Mesenchymal stem cell (in vitro differentiated cells and primary cell): ENCODE measurements around the gene MAPK1IP1L.
A peak's percentile ranks its signal among the peaks of the same experiment; 100 is the strongest.

Source experiments
- DNase-seq: peaks from one replicate; pipeline ENCODE4 v3.0.0-alpha.2; 2013
- H2AFZ ChIP-seq: one replicate; pipeline ENCODE4 v1.6.1; 2013; ENCODE audit warnings: low read depth, mild to moderate bottlenecking, control low read depth, inconsistent platforms, low read length, moderate library complexity
- H2AK5ac ChIP-seq: 2 replicates; pipeline ENCODE4 v1.6.1; 2013; ENCODE audit warnings: low read length, moderate library complexity, mild to moderate bottlenecking, inconsistent platforms; ENCODE audit not compliant: severe bottlenecking
- H2BK120ac ChIP-seq: one replicate; pipeline ENCODE4 v1.6.1; 2013; ENCODE audit warnings: low read depth, mild to moderate bottlenecking, inconsistent platforms, low read length, moderate library complexity
- H2BK12ac ChIP-seq, 2 experiments: one replicate each; pipeline ENCODE4 v1.6.1; 2013; ENCODE audit warnings: inconsistent platforms in 2 of 2, low read length in 2 of 2, mild to moderate bottlenecking in 2 of 2, moderate library complexity in 2 of 2, control low read depth in 1 of 2
- H2BK15ac ChIP-seq: one replicate; pipeline ENCODE4 v1.6.1; 2013; ENCODE audit warnings: mild to moderate bottlenecking, low read depth, inconsistent platforms; ENCODE audit not compliant: poor library complexity, severe bottlenecking
- H2BK5ac ChIP-seq: 2 replicates; pipeline ENCODE4 v1.6.1; 2013; ENCODE audit warnings: low read depth, mild to moderate bottlenecking, low read length, control low read depth, inconsistent platforms; ENCODE audit not compliant: poor library complexity, severe bottlenecking
- H3K14ac ChIP-seq, 2 experiments: one replicate each; pipeline ENCODE4 v1.6.1; 2013; ENCODE audit warnings: inconsistent platforms in 2 of 2, low read length in 2 of 2, control low read depth in 1 of 2, mild to moderate bottlenecking in 1 of 2, moderate library complexity in 1 of 2
- H3K18ac ChIP-seq, 2 experiments: one replicate each; pipeline ENCODE4 v1.6.1; 2013; ENCODE audit warnings: inconsistent platforms in 2 of 2, low read length in 2 of 2, control low read depth in 1 of 2, low read depth in 1 of 2, mild to moderate bottlenecking in 1 of 2
- H3K23ac ChIP-seq, 2 experiments: one replicate each; pipeline ENCODE4 v1.6.1; 2013; ENCODE audit warnings: inconsistent platforms in 2 of 2, low read length in 2 of 2, mild to moderate bottlenecking in 2 of 2, moderate library complexity in 2 of 2, control low read depth in 1 of 2
- H3K27ac ChIP-seq: 2 replicates; pipeline ENCODE4 v1.5.1; 2013; ENCODE audit warnings: mild to moderate bottlenecking, moderate library complexity, low read length, control low read depth, inconsistent platforms; ENCODE audit not compliant: poor library complexity, severe bottlenecking
- H3K27me3 ChIP-seq, 2 experiments: 2 replicates each; pipeline versions ENCODE4 v1.6.1 to v1.7.0; 2013; ENCODE audit warnings: low read length in 2 of 2, mild to moderate bottlenecking in 2 of 2, moderate library complexity in 2 of 2, control low read depth in 1 of 2, inconsistent platforms in 1 of 2; ENCODE audit not compliant: control insufficient read depth in 1 of 2, insufficient read depth in 1 of 2
- H3K36me3 ChIP-seq, 2 experiments: 2 replicates each; pipeline versions ENCODE4 v1.6.1 to v1.7.0; 2013; ENCODE audit warnings: low read length in 2 of 2, control low read depth in 1 of 2, inconsistent platforms in 1 of 2, low read depth in 1 of 2, mild to moderate bottlenecking in 1 of 2; ENCODE audit not compliant: insufficient read depth in 2 of 2, control insufficient read depth in 1 of 2
- H3K4ac ChIP-seq, 2 experiments: one replicate each; pipeline ENCODE4 v1.6.1; 2013; ENCODE audit warnings: inconsistent platforms in 2 of 2, low read length in 2 of 2, mild to moderate bottlenecking in 2 of 2, moderate library complexity in 2 of 2, control low read depth in 1 of 2, low read depth in 1 of 2
- H3K4me1 ChIP-seq: 2 replicates; pipeline ENCODE4 v1.6.1; 2013; ENCODE audit warnings: low read depth, low read length, control low read depth; ENCODE audit not compliant: control insufficient read depth, insufficient read depth
- H3K4me2 ChIP-seq: 2 replicates; pipeline ENCODE4 v1.6.1; 2013; ENCODE audit warnings: low read length, mild to moderate bottlenecking, inconsistent platforms; ENCODE audit not compliant: poor library complexity, severe bottlenecking
- H3K4me3 ChIP-seq, 2 experiments: 2 replicates each; pipeline versions ENCODE4 v1.5.1 to v1.7.0; 2013; ENCODE audit warnings: low read length in 2 of 2, mild to moderate bottlenecking in 2 of 2, control low read depth in 1 of 2, low read depth in 1 of 2; ENCODE audit not compliant: insufficient read depth in 1 of 2
- H3K79me1 ChIP-seq: replicated peaks from 2 replicates; pipeline ENCODE4 v1.6.1; 2013; ENCODE audit warnings: mild to moderate bottlenecking, control low read depth, low read length, inconsistent platforms; ENCODE audit not compliant: poor library complexity, severe bottlenecking
- H3K9ac ChIP-seq: 2 replicates; pipeline ENCODE4 v1.7.0; 2013; ENCODE audit warnings: mild to moderate bottlenecking, low read length, moderate library complexity
- H3K9me3 ChIP-seq: 2 replicates; pipeline ENCODE4 v1.7.0; 2013; ENCODE audit warnings: mild to moderate bottlenecking, low read length; ENCODE audit not compliant: control insufficient read depth
- H4K8ac ChIP-seq: one replicate; pipeline ENCODE4 v1.6.1; 2013; ENCODE audit warnings: inconsistent platforms, mild to moderate bottlenecking, low read length, moderate library complexity
- H4K91ac ChIP-seq: one replicate; pipeline ENCODE4 v1.6.1; 2013; ENCODE audit warnings: mild to moderate bottlenecking, low read length, inconsistent platforms
- WGBS: methylation state at CpG from one replicate; pipeline ENCODE4 v1.1.7; 2013; ENCODE audit warnings: mixed read lengths; 5-methylcytosine and 5-hydroxymethylcytosine counted together

MAPK1IP1L gene

DNA sequence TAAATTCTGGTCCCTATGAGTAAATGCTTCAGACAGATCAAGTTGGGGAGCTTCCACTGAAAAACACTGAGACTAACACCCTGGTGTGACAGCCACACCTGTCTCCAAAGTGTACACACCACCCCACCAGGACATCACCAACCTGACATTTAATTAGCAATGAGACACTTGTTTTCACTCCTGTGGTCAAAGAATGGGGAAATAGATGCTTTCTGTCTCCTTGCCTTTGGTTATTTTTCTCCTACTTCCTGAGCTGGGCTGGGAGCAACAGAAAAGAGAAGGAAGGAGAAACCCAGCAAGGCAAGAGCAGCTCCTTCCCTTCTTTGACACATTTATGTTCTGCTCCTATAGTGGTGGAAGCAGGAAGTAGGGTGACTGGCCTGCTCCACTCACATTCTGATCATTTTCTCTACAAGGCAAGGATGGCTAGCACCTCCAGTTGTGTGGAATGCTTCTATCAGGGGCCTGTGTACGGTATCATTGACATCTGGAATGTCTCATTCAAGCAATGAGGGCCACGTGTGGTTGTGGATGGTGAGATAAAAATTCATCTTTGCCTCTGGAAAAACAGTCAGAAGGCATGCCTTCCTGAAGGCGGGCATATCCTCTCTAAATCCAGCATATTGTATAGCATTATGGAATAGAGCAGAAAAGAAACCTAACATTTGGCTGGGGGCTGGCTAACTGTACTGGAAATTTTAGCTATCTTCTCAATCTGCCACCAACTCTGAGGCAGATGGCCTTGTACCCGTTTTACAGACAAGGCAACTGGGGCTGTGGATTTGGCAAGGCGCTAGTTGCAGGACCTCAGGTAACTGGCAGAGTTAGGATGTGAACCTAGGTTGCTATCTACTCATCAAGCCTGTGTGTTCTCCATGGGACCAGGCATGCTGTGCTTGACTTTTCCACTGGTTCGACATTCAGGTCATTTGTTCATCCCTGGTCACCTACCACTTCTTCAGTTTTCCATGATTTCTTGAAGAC is 52.8 kb downstream of the MAPK1IP1L start:
- peak overlapping the region in 1 of 2 experiments; percentile 43 for H3K4me3 ChIP-seq
- peak overlapping the region; percentile 67 to 88 for H3K18ac ChIP-seq
- peak overlapping the region; percentile 40 for H4K91ac ChIP-seq
- H2BK15ac ChIP-seq, result peak overlapping the region; percentile 64
- H2BK5ac ChIP-seq, result peak overlapping the region; percentile 80
- peaks cover 18% of the 10 kb centered on the region for H3K4me1 ChIP-seq
- H3K36me3 ChIP-seq, result no peaks in the 10 kb centered on the region
- peaks cover 6% of the 10 kb centered on the region for H3K9me3 ChIP-seq
- peak overlapping the region; percentile 93 for H3K9ac ChIP-seq
- H2AFZ ChIP-seq, result no peak overlapping the region
- peak overlapping the region; percentile 45 for H2BK120ac ChIP-seq
- H3K14ac ChIP-seq, result no peak overlapping the region
- H3K4ac ChIP-seq, result peak overlapping the region; percentile 73 to 99
- H2BK12ac ChIP-seq, result peak overlapping the region; percentile 50 to 59
- peak overlapping the region; percentile 99 for H3K27ac ChIP-seq
- H3K79me1 ChIP-seq, result no peaks in the 10 kb centered on the region
- peak overlapping the region; percentile 98 for H2AK5ac ChIP-seq
- 85% methylated on average over 4 of the region's 6 CpGs for WGBS
- H3K4me2 ChIP-seq, result no peak overlapping the region
- no peak overlapping the region for H4K8ac ChIP-seq
- DNase-seq, result no peak
- H3K27me3 ChIP-seq, result no peaks in the 10 kb centered on the region
- peak overlapping the region in 1 of 2 experiments; percentile 91 for H3K23ac ChIP-seq

GRCh38 chr14:55105991-55106390 is 54.5 kb downstream of the MAPK1IP1L start:
- Histone ChIP-seq H3K27ac (no peak overlapping the region), H3K27me3 (no peaks in the 10 kb centered on the region), H3K4ac (peak overlapping the region in 1 of 2 experiments; percentile 83), H3K14ac (no peak overlapping the region), H2AK5ac (peak overlapping the region; percentile 87), H2BK15ac (no peak overlapping the region), H3K4me3 (no peak overlapping the region), H2BK5ac (no peak overlapping the region), H3K18ac (peak overlapping the region in 1 of 2 experiments; percentile 75), H3K4me1 (peaks cover 18% of the 10 kb centered on the region), H3K9me3 (peaks cover 6% of the 10 kb centered on the region), H3K79me1 (no peaks in the 10 kb centered on the region), H3K36me3 (no peaks in the 10 kb centered on the region), H3K23ac (no peak overlapping the region), H2AFZ (no peak overlapping the region), H2BK12ac (peak overlapping the region; percentile 61 to 70), H2BK120ac (peak overlapping the region; percentile 2), H4K91ac (no peak overlapping the region), H3K9ac (peak overlapping the region; percentile 91), H4K8ac (no peak overlapping the region), H3K4me2 (no peak overlapping the region)
- no peak for DNase-seq
- WGBS, result 75% methylated on average over 7 of the region's 7 CpGs

- Histone ChIP-seq H3K18ac (peak overlapping the region; percentile 71 to 93), H2BK5ac (peak overlapping the region; percentile 31), H3K4me3 (peak overlapping the region in 1 of 2 experiments; percentile 28), H3K4me2 (no peak overlapping the region), H3K79me1 (no peaks in the 10 kb centered on the region), H2BK15ac (no peak overlapping the region), H3K9me3 (peaks cover 6% of the 10 kb centered on the region), H3K4me1 (peaks cover 13% of the 10 kb centered on the region), H2BK12ac (peak overlapping the region; percentile 44 to 67), H4K91ac (peak overlapping the region; percentile 79), H2AFZ (no peak overlapping the region), H3K36me3 (no peaks in the 10 kb centered on the region), H2BK120ac (peak overlapping the region; percentile 89), H3K4ac (peak overlapping the region; percentile 69 to 71), H3K27ac (peak overlapping the region; percentile 79), H3K27me3 (no peaks in the 10 kb centered on the region), H3K9ac (peak overlapping the region; percentile 91), H3K14ac (peak overlapping the region in 1 of 2 experiments; percentile 14), H3K23ac (no peak overlapping the region), H2AK5ac (no peak overlapping the region), H4K8ac (peak overlapping the region; percentile 79)
- peak; percentile 98 for DNase-seq
- WGBS, result 4% methylated on average over 17 of the region's 19 CpGs
These were observed 56.5 kb downstream of the MAPK1IP1L start for GRCh38 chr14:55107766-55108554.
